GM21526 (cell line): ENCODE results near the gene CCNYL1.
A peak's percentile ranks its signal among the peaks of the same experiment; 100 is the strongest.
"Not testable (repeated sequence)": the region's sequence is repeated elsewhere in the genome, so short reads cannot be mapped to it uniquely, and the experiment has no call there.

Experiments used
- ATAC-seq: cut with Tn5 transposase; IDR thresholded peaks from one replicate; pipeline ENCODE4 v1.9.1; 2021; ENCODE audit warnings: moderate library complexity; ENCODE audit not compliant: unreplicated experiment, low FRiP score

CCNYL1 gene

DNA sequence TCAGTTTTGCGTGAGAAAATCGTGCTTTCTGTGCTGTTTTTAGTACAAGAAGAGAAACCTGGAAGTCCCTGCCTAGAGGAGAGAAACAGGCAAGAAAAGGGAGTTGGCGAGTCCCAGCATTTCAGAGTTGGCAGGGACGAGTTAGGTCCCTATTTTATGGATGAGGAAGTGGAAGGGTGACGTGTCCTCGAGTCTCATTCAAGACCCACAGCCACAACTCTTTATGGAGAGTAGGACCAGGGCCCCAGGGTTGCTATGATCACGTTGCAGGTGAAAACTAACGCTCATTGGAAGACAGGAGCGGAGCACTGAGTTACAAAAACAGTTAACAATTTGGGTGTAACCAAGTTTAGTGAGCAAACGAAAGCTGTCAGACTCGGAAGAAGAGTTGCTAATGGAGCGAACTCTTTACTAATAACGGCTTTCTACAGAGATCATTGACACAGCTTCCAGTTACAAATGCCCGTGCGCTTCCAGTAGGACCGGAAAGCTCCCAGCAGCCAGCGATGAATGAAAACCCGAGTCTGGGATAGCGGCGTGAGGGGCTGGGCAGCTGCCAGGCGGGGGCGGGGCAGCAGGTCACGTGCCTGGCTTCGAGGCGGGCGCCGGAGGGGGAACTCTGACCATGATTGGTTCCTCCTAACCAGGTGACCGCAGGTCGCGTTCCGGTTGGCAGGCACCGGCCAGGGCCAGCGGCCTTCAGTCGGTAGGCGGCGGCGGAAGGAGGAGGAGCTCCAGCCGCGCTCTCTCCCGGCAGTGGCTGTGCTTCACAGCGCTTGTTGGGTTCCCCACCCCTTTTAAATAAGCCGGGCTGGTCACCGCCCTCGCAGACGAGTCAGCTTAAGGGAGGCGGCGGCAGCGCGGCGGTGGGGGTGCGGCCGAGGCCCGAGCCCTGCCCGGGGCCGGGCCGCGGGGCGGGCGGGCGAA is at the start of gene CCNYL1:
CCNYL1 (plus strand) TSS at position 827 of the 927 bp plus-strand sequence. CDS start 257 bp downstream, outside the sequence.
- peak; percentile 97 for ATAC-seq

DNA sequence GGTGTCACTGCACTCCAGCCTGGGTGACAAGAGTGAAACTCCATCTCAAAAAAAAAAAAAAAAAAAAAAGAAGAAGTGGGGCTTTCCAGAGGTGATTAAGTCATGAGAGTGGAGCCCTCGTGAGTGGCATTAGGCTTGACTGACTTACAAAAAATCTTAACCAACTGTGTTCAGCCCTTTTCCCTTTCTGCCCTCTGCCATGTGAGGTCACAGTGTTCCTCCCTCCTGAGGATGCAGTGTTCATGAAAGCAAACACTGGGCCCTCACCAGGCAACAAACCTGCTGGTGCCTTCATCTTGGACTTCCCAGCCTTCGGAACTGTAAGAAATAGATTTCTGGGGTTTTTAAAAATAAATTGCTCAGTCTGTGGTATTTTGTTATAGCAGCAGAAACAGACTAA is 49.2 kb upstream of the CCNYL1 start:
- peak; percentile 80 for ATAC-seq

DNA sequence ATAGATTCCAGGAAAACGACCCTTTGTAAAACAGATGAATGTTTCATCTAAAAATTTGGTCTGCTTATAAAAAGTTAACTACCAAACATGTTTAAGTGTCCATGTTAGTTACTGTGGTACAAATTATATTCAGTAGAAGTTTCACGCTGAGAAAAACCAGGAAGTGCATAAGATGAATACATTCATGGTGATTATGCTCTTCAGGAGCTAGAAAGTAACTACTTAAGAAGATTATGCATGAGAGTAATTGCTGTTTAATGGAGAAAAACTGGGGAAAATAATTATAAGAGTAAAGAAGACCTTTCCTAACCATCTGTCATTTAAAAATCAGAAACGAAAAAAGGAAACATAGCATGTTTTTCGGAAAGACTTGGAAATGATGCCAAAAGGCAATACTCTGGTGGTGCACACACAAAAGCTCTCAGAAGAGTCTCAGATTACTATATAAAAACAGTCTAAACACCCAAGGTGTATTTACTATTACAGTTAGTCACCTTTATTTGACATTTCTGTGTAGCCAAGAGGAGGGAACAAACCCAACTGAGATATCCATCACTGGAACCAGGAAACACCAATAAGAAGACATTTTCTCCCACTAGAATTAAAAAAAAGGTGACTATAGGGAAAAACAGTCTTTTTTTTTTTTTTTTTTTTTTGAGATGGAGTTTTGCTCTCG is 47.4 kb upstream of the CCNYL1 start:
- no peak for ATAC-seq

DNA sequence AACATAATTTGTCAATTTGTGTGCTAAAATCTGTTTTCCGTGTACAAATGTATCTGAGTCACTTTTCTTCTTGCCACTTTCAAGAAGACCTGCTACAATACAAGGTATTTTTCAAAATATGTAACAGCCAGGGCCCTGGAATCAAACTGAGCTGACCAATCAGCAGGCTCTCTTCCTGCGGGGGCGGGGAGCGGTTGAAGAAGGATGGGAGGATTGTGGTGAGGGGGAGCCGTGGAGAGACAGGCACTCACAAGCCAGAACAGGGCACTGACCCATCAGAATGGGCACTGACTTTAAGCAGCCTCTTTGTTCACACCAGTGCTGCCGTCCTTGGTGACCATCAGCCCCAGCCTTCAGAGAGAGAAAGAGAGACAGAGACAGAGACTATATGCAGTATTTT is 40.6 kb upstream of the CCNYL1 start:
- ATAC-seq, result no peak

DNA sequence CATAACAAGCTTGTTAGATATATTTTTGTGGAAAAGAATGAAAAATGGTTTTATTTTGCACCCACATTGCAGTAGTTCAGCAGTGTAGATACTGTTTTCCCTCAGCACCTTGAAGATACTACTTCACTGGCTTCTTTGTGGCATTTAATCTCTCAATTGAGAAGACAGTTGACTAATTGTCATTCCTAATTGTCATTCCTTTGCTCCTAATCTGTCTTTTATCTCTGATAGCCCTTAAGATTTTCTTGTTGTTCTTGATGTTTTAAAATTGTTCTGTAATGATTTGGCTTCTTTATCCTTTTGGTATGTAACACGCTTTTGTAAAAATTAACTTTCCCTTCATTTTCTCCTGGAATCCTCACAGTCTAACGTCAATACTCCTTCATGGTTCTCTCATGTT is 38.0 kb upstream of the CCNYL1 start:
- ATAC-seq, result no peak

DNA sequence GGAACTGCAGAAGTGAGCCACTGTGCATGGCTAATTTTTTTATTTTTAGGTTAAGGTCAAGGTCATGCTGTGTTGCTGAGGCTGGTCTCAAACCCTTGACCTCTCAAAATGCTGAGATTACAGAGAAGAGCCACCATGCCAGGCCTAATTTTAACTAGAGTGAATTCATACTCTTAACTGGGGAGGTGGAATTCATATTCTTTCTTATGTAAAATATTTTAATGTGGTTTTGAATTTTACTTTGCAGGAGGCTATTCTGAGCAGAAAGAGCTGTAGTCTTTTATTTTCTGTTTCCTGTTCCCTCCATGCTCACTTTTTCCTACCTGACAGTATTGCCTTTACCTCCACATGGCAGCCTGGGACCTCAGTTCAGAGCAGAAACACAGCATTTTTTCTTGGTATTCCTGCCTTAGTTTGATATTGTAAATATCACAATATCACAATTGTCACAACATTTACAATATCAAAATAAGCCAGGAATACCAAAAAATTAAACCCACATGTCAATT is 37.1 kb upstream of the CCNYL1 start:
- ATAC-seq, result no peak

DNA sequence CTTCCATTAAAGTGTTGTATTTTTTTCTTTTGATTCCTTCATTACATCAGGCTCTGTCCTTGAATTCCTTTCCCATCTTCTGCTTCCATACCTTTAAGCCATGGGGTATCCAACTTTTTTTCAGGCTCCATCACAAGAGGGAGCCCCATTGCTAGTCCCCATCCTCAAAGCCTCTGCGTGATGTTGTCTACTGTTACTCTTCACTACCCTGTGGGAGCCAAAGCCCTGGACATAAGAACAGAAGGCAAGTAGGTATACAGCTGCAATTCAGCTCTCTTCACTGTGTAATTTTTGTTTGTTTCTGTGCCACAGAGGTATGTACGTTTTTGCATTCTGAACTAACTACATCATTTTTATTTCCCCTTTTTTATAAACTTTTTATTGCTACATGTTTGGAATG is 36.6 kb upstream of the CCNYL1 start:
- no peak for ATAC-seq

DNA sequence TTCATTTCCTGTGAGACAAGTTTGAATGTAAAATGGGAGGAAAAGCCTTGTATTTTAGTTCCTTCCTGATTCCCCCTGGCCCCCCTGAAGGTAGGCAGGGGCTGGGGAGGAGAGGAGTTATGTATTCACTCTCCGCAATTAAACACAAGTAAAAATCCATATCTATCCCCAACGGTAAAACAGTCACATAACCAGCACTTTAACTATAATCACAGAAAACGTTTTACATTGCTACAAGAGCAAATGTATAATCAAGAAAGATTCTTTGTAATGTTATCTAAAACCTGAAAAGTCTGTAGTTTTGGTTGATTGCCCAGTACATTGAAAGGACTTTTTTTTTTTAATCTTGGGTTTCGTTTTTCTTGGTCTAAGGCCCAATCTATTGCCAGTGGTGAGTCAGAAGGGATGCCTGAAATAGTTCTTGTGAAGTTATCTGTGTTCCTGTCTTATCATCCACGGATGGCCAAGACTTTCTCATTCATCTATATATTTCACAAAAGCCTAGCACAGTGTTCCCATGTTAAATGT is 34.5 kb upstream of the CCNYL1 start:
- ATAC-seq, result no peak

DNA sequence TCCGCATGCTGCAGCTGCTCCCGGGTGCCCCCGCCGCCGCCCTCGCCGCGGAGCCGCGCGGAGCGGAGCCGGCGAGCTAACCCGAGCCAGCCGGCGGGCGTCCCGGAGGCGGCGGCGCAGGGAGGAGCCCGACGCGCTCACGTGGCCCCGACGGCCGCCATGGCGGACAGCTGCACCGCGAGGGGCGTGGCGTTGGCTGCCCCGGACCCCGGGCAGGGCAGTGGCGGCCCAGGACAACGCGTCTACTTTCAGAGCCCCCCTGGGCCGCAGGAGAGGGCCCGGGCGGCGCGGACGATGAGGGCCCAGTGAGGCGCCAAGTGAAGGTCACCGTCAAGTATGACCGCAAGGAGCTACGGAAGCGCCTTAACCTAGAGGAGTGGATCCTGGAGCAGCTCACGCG is 30.0 kb upstream of the CCNYL1 start:
- no peak for ATAC-seq

DNA sequence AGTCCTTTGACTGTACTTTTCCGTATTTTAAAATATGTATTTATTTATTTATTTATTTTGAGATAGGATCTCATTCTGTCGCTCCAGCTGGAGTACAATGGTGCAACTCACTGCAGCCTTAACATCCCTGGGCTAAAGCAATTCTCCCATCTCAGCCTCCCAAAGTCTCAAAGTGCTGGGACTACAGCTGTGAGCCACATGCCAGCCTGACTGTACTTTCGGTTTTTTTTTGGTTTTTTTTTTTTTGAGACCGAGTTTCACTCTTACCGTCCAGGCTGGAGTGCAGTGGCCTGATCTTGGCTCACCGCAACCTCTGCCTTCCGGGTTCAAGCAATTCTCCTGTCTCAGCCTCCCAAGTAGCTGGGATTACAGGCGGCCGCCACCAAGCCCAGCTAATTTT is 28.9 kb upstream of the CCNYL1 start:
- ATAC-seq, result no peak

DNA sequence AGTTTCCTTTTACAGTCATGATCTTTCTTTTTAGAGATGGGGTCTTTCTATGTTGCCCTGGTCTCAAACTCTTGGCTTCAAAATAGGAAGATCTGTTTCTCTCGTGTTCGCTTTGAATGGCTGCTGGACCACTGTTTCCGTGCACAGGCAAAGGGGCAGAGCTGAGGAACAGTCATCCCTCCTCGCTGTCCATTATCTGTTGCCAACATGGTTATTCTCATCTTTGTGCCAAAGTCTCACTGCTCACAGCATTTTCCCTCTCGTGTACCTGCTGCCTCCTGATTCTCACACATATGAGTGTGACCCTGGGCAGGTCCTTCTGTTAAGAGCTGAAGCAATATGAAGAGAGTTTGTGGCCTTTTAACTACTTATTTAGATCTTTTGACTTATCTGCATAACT is 28.0 kb upstream of the CCNYL1 start:
- ATAC-seq, result no peak

DNA sequence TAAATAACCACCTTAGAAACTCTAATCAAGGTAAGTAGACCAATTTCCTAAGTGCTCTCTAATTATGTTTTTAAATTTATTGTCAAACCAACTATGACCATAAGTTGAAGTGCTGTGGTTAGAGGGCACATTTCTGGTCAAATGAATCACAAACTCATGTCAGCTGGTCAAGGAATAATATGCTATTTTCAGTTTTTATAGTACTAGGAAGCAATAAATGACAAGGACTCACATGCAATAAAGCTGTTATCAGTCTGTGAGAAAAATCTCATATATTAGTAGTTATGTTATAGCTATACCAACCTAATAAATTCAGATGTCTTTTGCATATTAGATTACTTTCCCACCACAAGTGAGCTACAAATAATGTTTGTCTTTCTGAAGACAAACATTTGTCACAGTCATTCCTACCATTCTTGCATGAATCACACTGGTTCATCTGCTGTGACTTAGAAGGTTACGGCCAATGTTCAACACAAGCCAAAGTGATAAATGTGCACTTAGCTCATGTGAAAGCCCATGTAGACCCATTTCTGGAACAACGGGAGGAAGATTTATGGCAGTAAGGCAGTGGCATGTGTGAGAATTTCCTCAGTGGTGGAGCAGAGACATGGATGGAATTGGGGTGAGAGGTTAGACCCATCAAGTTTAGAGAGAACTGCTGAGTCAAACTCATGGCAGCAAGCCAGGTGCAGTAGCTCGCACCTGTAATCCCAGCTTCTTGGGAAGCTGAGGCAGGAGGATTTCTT is 27.4 kb upstream of the CCNYL1 start:
- no peak for ATAC-seq

DNA sequence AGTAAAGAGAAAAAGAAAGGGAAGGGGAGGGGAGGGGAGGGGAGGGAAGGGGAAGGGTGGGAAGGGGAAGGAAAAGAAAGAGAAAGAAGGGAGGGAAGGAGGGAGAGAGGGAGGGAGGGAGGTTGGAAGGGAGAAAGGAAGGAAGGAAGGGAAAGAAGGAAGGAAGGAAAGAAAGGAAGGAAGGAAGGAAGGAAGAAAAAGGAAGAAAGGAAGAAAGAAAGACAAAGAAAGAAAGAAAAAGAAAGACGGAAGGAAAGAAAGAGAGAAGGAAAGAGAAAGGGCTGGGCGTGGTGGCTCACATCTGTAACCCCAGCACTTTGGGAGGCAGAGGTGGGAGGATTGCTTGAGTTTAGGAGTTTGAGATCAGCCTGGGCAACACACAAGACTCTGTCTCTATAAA is 24.6 kb upstream of the CCNYL1 start:
- no peak for ATAC-seq

DNA sequence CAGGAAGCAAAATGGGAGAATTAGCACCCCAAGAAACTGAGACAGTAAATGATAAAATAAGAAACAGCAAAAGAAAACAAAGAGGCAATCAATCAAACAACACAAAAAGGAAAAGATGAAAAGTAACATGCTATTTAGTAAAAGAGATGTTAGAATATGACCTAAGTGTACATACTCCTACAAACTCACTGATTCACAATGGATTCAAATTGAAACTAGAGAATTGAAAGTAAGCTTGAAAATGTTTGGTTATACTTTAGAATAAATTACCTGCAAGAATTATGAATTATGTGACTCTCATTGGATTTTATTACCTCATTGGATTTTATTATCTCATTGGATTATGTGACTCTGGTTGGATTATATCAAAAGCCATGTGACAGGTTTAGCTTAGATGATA is 22.8 kb upstream of the CCNYL1 start:
- no peak for ATAC-seq

DNA sequence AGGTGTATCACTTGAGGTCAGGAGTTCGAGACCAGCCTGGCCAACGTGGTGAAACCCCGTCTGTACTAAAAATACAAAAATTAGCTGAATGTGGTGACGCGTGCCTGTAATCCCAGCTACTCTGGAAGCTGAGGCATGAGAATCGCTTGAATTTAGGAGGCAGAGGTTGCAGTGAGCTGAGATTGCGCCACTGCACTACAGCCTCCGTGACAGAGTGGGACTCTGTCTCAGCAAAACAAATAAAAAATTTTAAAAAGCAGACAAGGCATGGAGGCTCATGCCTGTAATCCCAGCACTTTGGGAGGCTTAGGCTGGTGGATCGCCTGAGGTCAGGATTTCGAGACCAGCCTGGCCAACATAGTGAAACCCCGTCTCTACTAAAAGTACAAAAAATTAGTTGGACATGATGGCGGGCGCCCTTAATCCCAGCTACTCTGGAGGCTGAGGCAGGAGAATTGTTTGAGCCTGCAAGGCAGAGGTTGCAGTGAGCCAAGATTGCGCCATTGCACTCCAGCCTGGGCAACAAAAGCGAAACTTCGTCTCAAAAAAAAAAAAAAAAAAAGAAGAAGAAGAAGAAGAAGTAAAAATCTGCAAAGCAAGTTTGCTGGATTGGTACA is 20.5 kb upstream of the CCNYL1 start:
- ATAC-seq, result not testable (repeated sequence)

DNA sequence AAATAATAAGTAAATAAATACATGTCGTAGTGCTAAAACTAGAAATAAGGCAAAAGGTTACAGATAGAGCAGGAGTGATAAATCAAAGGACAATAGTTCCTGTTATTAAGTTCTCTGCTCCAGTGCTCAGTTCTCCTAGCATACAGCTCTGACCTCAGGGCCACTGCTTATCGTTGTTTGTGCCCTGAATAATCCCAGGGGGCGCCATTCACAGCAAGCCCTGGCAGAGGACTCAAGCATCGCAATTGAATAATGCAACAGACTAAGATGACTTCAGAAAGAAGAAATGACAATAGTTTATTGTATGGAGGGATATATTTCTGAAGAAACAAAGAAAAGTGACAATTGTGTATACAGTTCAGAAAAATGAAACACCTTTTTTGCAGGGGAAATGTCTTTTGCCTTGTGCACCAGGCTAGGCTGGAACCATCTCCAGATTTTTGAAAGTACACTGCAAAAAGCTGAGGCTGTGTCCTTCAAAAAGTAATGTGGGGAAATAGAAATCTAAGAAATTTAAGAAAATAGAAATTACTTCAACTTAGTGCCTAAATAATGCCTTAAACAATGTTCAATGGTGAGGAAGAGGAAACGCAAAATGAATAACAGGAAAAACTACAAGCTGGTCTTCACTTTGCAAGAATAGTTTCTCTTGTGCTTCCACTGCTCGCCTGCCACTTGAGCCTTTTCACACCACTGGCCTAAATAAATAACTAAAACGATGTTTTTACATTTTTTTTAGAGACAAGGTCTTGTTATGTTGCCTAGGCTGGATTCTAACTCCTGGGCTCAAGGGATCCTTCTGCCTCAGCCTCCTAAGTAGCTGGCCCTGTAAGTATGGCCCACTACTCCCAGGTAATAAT is 19.0 kb upstream of the CCNYL1 start:
- ATAC-seq, result no peak

DNA sequence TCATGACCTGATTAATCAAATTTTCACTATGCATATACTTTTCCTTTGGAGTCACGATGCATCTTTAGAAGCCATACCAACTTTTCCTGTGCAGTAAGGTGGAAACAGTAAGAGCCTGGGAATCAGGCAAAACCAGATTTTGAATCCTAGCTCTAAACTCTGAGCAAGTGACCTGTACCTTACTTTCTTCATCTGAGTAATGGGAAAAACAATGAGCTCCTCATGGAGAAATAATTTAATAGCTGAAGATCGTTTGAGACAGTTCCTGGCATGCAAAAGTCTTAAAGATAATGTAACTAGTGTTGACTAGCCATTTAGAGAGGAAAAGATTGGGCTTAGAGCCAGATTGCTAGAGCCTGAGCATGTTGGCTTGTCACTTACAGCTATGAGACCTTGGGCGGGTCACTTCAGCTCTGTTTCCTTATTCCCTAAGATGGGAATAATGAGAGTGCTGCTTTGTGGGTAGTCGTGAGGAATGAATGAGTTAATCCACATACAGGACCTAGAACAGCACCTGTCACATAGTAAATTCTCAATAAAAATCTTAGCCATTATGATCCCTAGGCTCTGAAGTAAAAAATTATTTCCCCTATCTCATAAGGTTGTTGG is 17.7 kb upstream of the CCNYL1 start:
- no peak for ATAC-seq

DNA sequence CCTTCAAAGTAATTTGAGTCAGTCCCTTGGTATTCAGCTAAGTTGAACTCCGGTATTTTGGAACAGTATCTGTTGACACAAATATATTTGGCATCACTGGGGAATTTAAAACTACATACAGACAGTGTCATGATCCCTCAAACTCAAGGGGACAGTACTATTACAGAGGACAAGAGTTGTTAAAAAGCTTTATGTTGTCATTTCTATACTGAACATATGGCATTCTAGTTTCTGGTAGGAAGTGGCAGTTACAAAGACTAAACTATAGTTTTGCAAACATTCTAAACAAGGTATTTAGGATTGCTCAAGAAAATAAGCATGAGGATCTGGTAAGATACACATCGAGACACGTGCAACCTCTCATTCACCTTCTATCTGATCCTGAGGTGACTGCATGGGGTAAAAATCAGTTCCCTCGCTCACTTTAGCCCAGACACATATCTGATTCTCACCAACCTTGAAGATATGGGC is 16.6 kb upstream of the CCNYL1 start:
- no peak for ATAC-seq

DNA sequence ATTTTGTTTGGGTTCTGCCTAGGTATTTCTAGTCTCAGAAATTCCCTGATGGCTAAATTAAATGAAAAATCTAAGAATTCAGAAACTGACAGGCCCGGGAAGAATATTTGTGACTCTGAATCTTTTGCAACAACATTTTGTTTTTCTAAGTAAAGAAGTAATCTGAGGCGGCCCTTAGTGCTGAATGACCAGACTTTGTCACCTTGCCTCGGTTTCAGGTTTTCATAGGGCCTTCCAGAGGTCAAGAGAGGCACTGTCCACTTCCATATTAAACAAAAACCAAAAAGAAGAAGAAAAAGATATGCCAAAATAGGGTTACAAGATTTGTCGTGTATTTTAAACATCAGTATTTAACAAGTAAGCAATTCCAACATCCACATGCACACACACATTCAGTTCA is 16.1 kb upstream of the CCNYL1 start:
- no peak for ATAC-seq
